Skin of body (tissue), 2 donors: ENCODE results near the gene CD2AP. TPM values are rescaled to one million over a fixed set of nuclear protein-coding genes. Genes with fewer than 3 reads are reported as not detected.
A peak's percentile ranks its signal among the peaks of the same experiment; 100 is the strongest.
"Not testable (repeated sequence)": the region's sequence is repeated elsewhere in the genome, so short reads cannot be mapped to it uniquely, and the experiment has no call there.

Source experiments
- DNase-seq: peaks from one replicate; lab custom pipeline; 2025; lab: John Stamatoyannopoulos, UW
- total RNA-seq: library from RNA; depleted of rRNA; stranded (reverse); fragments of >200 nt; gene quantifications from one replicate; pipeline ENCODE4 v1.2.3, GENCODE V29; 2014

CD2AP gene
- total RNA-seq, 1 donor from 2014 or later, result 42.1 TPM

GRCh38 chr6:47631269-47631772 lies 153.7 kb downstream of the CD2AP start:
- peak; percentile 6 for DNase-seq

GRCh38 chr6:47631797-47632196 lies 154.2 kb downstream of the CD2AP start:
- no peak for DNase-seq

GRCh38 chr6:47633141-47633540 lies 155.6 kb downstream of the CD2AP start:
- no peak for DNase-seq

- no peak for DNase-seq
Observed at GRCh38 chr6:47634210-47635047, 156.8 kb downstream of the CD2AP start.

- no peak for DNase-seq
Observed at GRCh38 chr6:47646689-47647088, 169.1 kb downstream of the CD2AP start.

- no peak for DNase-seq
Observed at GRCh38 chr6:47647188-47647587, 169.6 kb downstream of the CD2AP start.

- DNase-seq, result not testable (repeated sequence)
Observed at GRCh38 chr6:47647626-47648025, 170.0 kb downstream of the CD2AP start.

GRCh38 chr6:47648031-47648430 lies 170.4 kb downstream of the CD2AP start:
- DNase-seq, result no peak

GRCh38 chr6:47650553-47651432 lies 173.2 kb downstream of the CD2AP start:
- no peak for DNase-seq

- no peak for DNase-seq
Observed at GRCh38 chr6:47651505-47651944, 173.9 kb downstream of the CD2AP start.

- no peak for DNase-seq
Observed at GRCh38 chr6:47653706-47654105, 176.1 kb downstream of the CD2AP start.

- no peak for DNase-seq
Observed at GRCh38 chr6:47654255-47654654, 176.7 kb downstream of the CD2AP start.

- no peak for DNase-seq
Observed at GRCh38 chr6:47655719-47656595, 178.4 kb downstream of the CD2AP start.

GRCh38 chr6:47661960-47662359 lies 184.4 kb downstream of the CD2AP start:
- DNase-seq, result no peak

- DNase-seq, result no peak
Observed at GRCh38 chr6:47663462-47664216, 186.1 kb downstream of the CD2AP start.

GRCh38 chr6:47665112-47665511 lies 187.5 kb downstream of the CD2AP start:
- no peak for DNase-seq

- DNase-seq, result no peak
Observed at GRCh38 chr6:47669684-47670513, 192.3 kb downstream of the CD2AP start.

- no peak for DNase-seq
Observed at GRCh38 chr6:47670851-47671250, 193.3 kb downstream of the CD2AP start.

GRCh38 chr6:47671777-47672176 lies 194.2 kb downstream of the CD2AP start:
- no peak for DNase-seq
